GM21360 (cell line): ENCODE results near the gene CABLES1.
A peak's percentile ranks its signal among the peaks of the same experiment; 100 is the strongest.

Experiments
- ATAC-seq: cut with Tn5 transposase; IDR thresholded peaks from one replicate; pipeline ENCODE4 v1.9.1; 2021; ENCODE audit warnings: mild to moderate bottlenecking, moderate library complexity; ENCODE audit not compliant: unreplicated experiment

The CABLES1 gene

DNA sequence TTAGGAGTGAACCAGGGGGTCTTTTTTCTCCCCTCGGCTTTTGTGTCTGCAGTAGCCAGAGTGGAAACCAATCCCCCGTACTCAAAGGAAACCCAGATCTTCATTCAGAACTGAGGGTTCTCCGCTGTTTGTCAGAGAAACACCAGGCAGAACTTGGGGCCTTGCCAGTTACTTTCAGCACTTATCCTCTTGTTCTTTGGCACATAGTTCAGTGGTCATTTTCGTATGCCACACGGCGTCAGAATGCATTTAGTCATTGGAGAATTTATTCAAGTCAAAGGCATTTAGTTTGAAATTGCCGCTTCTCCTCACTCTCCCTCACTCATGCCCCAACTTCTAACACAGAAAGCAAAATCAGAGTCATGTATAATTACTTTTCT is 102.9 kb downstream of the CABLES1 start:
- no peak for ATAC-seq

DNA sequence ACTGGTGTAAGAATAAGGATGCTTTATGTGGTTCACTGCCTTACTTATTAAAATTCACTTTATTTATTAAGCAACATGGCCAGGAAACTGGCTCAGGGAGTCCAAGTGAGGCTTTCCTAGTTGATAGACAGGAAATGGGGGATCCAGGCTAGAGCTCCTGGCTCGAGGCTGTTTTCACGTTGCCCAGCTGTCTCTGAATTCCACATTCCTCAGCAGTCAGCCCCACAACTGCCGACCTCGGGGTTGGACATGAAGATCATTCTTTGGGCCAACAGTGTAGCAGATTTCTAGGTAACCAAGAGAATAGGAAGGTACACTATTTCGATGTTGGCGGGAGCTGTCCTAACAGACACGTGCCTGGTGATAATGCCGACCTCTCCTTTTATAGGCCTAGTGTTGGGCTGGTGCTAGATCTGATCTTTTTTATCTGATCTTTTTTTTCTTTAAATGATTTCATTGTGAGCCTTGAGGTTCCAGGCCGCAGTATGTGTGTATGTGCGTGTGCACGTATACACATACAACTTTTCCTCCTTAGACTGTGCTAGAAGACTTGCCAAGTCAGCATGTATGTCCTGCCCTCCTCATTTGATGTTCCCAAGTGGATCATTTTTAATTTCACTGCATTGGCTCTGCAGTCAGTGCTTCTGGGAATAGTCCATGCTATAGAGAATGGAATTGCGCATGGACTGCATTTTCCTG is 103.5 kb downstream of the CABLES1 start:
- ATAC-seq, result no peak

DNA sequence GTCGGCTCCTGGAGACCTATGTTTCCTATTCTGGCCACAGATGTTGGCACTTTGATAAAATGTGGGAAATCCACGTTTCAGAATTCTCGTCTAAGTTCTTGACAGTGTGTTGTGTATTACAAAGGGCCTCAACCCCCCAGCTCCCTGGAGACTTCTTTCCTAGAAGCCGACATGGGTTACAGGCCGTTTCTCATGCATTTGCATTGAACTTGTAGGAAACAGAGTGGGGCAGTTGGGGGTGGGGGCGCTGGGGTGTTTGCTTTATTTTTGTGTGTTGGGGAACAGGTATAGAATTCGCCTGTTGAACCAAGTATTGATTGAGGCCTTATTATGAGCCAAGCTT is 104.0 kb downstream of the CABLES1 start:
- no peak for ATAC-seq

DNA sequence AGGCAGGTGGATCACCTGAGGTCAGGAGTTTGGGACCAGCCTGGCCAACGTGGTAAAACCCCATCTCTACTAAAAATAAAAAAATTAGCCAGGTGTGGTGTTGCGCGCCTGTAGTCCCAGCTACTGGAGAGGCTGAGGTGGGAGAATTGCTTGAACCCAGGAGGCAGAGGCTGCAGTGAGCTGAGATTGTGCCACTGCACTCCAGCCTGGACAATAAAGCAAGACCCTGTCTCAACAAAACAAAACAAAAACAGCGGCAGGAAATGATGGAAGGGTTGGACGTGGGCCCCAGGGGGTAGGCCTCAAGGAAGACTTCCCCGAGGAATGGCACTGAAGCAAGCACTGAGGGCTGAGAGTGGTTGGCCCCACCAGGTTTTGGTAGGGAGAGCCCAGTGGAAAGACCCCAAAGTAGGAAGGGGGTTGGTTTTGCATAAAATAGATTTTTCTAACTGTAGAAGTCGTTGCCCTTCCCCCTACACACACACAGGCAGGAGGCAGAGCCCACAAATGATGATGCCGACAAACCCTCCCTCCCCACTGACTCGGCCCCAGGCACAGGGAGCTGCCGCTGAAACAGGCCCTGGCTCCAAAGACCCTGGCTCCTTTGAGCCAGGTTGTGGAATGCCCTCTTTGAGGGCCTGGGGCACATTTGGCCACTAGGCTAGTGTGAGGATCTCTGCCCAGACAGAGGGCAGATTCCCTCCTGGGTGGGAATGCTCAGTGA is 104.8 kb downstream of the CABLES1 start:
- ATAC-seq, result no peak

DNA sequence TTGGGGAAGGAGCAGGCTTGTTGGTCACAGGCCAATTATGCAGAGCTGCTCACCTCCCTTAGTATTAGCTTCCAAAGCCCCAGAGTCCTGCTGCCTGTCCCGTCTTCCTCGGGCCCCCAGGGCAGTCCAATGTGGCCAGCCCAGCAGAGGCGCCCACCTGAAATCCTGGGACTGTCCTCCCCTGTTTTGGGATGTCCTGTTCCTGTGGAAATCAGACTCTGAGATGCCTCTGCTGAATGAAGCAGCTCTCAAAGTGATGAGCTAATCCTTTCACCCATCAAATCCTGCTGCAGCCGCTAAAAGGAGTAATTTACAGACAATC is 105.3 kb downstream of the CABLES1 start:
- no peak for ATAC-seq

DNA sequence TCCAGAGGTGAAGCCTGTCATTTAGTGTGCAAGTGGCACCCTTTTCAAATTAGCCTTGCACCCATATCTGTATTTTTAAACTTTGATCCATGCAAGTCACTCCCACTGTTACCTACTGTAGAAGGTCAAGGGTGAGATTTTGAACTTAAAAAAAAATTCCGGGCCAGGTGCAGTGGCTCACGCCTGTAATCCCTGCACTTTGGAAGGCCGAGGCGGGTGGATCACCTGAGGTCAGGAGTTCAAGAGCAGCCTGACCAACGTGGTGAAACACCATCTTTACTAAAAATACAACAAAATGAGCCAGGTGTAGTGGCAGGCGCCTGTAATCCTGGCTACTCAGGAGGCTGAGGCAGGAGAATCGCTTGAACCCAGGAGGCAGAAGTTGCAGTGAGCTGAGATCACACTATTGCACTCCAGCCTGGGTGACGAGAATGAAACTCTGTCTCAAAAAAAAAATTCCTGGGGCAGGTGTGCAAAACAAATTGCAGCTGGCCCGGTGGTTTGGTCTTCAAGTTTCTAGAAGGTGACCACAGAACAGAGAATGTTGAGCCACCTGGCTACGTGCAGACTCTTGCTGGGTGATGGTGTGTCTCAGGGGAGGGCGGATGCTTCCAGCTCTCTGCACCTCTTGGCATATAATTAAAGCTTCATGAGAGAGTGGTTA is 106.7 kb downstream of the CABLES1 start:
- ATAC-seq, result peak; percentile 71

DNA sequence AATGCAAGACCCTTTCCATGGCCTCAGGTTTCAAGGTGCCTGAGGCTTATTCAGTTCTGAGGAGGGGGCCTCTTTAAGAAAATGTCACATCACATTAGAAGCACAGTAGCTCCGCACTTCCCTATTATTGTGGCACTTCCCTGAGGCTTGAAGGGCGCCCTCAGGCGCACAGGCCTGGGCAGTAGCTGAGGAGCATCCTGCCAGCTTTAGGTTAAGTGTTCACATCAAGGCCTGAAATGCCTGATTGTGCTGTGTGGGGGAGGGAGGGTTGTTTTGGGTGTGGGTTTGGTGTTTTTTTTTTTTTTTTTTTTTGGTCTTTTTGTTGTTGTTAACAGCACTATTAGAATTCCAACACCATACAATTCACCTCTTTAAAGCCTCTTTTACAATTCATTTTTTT is 107.9 kb downstream of the CABLES1 start:
- ATAC-seq, result no peak

DNA sequence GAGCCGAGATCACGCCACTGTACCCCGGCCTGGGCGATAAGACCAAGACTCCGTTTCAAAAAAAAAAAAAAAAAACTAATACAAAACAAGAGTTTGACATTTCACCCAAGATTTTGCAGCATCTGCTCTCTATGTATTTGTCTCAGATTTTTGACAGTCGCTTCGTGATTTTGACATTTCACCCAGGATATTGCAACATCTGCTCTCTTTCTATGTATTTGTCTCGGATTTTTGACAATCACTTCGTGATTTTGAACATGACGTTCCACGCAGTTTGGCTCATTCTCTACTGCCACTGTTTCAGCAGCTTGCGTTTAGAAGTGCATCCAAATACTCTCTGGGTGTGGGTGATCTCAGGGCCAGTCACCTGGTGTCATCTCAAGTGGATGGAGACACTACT is 108.5 kb downstream of the CABLES1 start:
- ATAC-seq, result no peak

DNA sequence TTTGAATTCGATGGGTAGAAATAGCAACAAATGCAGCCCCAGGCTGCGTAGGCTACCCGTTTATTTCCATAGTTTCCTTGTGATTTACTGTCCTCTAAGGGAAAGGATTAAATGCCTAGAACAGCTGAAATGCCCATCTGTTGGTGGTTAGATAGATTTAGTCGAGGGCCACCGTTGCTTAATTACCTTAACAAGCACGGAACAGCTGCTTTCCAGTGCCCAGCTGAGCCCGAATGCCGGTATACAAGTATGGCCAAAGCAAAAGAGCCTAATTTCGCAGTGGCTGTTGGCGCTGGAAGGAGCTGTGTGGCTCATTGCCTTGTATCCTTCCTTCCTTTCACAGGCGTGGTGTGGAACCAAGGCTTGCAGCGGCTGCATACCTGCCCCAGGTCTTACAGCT is 109.1 kb downstream of the CABLES1 start:
- ATAC-seq, result no peak

DNA sequence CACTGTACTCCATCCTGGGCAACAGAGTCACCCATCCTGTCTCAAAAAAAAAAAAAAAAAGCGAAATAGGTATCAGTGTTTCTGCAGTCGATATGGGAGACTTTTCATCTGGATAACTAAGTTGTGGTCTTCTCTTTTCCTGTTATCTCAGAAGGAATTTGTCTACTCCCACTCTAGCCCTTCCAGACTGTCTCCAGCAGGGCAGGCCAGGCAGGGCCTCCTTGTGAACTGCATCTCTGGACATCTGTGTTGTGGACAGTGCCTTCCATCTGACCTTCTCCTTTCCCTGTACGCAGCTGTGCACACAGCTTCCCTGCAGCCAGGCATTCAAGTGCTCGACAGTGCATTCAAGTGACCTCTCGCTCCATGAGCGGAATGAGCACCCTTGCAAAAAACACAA is 110.2 kb downstream of the CABLES1 start:
- ATAC-seq, result no peak

DNA sequence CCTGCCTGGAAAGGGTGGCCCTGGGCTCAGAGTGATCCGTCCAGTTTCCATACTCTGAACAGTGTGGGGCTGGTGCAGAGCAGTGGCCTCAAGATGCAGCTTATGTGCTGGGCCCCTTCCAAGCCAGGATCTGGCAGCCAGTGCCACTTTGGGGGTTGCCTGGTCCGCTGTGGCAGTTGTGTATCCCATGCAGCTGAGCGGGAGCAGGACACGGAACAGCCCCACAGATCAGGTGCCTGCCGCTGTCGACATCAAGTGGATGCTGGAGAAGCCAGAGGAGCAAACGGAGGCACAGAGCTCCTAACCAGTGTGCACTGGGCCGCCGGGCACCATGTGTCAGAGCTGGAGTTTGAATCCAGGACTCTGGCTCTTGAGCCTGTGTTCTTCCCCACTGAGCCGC is 112.0 kb downstream of the CABLES1 start:
- no peak for ATAC-seq

DNA sequence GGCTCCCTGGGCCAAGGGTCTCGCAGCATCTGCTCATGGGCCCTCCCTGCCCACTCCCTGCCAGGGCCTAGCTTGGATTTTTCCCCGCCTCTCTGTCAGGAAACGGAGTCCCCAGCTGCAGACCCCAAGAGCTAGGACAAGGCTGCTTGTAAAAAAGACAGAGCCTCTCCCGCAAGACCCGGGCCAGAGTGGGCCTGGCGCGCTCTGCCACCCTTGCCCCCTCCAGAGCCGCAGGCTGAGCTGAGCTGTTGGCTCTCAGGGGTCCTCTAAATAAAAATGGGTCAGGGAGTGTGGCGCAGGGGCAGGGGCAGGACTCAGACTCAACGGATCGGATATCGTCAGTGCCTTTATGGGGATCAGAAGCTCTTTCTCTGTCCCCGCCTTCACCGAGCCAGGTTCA is 112.6 kb downstream of the CABLES1 start:
- ATAC-seq, result no peak

DNA sequence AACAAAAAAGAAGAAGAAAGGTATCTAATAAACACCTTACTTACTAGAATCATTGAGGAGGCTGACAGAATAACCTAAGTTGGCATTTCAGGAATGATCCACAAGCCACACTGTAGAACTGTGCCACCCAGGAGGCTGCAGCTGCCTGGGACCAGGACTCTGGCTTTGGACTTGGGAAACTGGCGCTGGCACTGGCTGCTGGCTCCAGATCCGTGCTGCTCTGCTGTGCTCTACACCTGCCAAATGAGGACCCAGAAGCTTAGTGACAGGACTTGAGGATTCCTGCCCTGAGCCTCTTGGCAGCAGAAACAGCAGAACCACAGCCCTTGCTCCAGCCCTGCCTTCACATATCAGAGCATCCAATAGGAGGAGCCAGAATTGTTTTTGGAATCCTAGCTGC is 113.5 kb downstream of the CABLES1 start:
- ATAC-seq, result no peak

DNA sequence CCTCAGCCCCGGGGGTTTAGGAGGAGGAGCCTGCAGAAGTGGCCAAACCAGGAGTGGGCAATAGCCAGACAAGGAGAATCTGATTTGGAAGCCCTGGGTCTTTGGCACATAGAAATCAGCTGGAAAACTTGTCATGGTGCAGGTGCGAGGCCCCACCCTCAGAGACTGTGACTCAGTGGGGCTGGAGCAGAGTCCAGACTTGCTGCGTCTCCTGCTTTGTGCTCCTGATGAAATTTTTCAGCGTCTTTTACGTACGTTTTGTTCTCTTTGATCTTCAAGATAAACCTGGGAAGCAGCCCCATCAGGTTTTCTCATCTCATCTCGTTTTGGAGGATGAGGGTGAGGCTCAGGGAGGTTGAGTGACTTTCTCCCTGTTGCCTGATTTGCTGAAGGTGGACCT is 114.1 kb downstream of the CABLES1 start:
- ATAC-seq, result no peak

DNA sequence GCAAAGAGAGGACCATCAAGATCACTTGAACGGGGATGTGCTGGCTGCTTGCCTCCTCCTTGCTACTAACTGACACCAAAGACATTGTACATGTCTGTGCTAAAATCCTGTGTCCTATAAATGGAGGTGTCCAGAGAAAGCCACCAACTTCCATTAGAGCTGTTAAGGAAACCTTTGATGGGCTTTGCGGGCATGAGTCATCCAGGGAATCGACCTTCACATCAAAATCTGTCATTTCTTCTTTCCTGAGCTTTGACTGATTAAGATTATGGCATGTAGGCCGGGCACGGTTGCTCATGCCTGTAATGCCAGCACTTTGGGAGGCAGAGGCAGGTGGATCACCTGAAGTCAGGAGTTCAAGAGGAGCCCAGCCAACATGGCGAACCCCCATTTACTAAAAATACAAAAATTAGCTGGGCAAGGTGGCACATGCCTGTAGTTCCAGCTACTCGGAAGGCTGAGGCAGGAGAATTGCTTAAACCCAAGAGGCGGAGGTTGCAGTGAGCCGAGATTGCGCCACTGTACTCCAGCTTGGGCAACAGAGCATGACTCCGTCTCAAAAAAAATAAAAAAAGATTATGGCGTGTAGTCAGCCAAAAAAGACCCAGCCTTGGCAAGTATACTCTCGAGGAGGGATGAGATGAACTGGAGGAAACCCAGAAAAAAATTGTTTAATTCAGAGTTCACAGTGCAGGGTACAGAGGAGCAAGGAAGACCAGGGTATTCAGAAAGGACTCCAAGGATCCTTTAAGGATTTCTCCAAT is 115.8 kb downstream of the CABLES1 start:
- no peak for ATAC-seq

DNA sequence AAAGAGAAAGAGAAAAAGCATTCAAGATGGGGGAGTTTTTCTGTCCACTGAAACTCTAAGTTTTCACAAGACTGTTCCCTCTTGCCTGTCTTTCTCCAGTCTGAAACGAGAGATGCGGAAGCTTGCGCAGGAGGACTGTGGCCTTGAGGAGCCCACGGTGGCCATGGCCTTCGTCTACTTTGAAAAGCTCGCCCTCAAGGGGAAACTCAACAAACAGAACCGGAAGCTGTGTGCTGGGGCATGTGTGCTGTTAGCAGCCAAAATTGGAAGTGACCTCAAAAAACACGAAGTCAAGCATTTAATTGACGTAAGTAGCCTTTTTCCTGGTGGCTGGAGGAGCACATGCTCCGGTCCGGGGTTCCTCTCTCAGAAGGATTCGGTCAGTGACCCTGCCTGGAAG is 118.3 kb downstream of the CABLES1 start:
- ATAC-seq, result no peak

DNA sequence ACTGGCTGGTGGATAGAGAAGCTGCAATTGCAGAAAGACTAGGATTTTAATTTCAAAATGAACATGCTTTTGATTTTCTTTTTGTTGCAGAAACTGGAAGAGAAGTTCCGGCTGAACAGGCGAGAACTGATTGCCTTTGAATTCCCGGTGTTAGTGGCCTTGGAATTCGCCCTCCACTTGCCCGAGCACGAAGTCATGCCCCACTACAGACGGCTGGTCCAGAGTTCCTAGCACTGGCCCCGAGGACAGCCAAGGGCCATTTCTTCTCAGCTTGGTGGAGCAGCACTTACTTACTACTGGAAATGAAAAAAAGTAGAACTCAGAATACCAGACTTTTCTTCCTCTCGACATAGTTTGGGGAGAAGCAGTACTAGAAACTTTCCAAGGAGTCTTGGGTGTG is 121.9 kb downstream of the CABLES1 start:
- ATAC-seq, result no peak

DNA sequence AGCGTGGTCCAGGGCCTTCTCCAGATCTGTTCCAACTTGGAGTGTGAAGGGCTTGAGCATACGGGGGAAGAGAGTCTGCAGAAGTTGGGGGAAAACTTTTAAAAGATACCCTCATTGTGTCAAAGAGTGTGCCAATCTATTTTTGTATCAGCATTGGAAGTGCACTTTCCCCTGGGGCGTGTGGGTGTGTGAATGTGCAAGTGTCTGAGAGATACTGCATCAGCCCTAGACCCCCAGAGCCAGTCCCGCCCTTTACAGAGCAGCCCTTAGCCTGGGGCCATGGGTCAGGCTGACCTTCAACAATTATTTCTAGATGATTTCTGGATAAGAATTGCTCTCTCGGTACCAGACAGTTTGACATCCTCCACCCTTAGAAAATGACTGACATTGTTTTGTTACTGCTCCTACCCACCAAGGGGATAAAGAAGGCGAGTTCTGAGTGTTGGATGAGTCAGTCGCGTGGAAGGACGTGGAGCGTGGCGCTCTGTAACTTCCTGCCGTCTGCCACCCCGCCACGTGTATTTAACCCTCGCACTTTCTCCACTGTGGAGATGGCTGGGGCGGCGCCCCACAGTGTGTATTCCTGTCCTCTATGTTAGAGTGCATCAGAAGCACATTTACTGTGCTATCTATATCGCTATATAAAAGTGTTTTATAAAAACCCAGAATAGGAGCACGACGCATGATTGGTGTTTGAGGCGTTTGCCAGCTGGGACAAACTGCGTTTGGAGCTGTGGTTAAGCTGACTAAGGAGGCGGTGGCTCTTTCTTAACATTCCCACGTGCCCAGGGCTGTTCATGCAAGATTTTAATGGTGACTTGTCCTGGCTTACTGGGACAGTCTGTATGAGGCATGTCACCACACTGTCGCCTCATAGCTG is 122.6 kb downstream of the CABLES1 start:
- ATAC-seq, result no peak

DNA sequence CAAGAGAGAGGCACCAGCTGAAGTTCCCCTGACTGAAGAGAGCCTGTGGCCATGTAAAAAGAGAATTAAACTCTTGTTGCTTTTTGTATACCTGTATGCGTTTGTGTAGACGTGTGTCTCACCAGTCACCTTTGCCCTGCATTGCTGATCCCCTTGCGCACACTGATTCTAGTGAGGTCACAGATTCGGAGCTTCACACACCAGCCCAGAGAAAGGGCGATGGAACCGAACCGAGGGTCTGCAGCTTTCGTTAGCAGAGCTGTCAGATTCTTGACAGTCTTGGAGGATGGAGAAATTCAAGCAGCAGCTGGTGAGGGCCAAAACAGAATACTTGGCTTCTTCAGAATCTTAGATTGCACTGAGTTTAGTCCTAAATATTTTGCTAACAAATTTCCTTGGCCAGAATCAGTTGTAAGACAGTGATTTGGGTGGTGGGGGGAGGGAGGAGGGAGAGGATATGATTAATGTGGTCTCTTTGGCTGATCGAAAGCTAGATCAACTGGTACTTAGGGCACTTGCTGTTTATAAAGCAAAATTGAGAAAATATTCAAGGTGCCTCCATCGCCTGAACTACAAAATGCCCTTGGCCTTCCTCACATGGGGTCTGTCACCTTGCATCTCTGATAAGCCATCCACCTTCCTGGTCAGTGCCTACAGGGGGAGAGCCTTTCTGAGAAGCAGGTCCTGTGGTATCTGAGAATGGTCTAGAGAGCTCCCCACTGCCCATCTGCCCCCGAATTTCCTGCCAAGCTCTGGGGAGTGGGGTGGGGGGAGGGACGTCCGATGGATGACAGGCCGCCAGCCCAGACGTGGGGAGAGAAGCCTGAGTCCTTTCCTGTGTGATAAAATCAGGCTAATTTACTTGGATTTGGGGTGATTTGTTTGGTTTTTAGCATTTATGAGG is 123.5 kb downstream of the CABLES1 start:
- ATAC-seq, result no peak
